ENCODE measurements around the gene KDR.

The KDR gene

DNA sequence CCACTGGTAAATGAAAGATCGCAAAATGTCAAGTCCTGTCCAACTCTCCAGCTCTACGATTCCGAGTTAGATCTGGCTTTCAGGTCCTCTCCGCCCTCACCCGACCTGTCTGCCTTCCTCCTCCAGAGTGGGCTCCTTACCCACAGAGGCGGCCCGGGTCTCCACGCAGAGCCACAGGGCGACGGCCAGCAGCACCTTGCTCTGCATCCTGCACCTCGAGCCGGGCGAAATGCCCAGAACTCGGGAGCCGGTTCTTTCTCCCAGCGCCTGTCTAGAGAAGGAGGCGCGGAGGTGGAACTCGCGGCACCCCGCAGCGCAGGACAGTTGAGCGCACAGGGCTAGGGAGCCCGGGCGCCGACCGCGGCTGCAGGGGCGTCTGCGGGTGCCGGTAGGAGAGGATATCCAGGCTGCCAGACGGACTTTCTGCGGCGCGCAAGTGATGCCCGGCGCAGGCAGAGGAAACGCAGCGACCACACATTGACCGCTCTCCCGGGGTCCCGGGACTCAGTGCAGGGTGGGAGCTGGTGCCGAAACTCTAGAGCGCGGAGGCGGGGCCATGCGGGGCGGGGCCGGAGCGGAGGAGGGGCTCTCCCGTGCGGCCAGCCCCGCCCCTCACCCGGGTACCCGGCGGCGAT lies at the start of gene KDR:
Gene KDR, minus strand, starts transcription at position 509 of the 635 bp plus-strand sequence. Its CDS starts 302 bp downstream, at position 207.
- DNase-seq (ENCODE audit: low spot score), result peak; percentile 21

DNA sequence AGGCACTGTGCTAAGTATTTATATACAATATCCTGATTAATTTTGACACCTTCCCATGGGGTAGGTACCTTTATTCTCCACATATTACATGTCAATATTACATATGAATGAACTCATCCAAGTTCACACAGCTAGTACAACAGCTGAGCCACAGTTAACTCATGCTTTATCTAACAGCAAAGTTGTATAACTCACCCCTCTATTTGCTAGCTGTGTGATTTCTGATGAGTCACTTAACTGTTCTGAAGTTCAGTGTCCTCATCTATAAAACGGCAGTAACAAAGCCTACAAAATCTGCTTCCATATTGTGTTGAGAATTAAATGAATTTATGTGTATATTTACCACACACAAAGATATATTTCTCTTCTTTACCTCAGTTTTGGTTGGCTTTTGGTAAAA lies 48.2 kb upstream of the KDR start:
- DNase-seq (ENCODE audit: low spot score), result no peak

DNA sequence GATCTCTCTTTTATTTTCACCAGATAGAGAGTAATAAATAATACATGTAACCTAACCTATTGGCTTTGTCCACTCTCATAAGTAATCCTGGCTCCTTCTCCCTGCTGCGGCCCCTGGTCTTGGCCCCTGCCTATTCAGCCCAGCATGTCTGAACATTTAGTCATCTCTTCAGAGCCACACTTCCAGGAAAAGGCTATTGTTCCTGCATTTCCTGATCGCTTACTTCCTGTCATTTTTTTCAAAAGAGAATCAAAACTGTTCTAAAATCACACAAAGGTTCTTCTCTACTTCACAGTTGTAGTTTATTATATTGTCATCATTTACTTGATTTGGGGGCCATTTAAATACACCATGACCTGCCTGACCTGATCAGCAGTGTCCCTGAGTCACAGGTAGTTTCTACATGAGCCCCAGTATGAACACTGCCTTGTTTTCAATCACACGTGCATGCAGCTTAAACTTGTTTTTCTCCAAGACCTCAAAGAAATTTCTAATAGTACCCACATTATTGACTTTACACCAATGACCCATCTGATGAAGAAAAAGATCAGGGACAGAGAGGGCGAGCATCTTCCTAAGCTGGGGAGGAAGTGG lies 47.4 kb upstream of the KDR start:
- no peak for DNase-seq (ENCODE audit: low spot score)

DNA sequence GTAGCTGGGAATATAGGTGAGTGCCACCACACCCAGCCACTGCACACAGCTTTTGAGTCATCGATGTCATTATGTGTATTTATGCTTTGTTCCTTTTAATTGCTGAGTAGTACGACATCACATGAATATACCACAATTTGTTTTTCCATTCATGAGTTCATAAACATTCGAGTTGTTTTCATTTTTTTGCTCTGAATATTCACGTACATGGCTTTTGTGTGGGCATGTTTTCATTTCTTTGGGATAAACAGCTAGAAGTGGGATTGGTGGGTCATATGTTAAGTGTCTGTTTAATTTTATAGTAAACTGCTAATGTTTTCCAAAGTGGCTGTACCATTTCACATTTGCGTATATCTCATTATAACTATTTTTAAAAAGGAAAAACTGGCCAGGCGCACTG lies 45.1 kb upstream of the KDR start:
- no peak for DNase-seq (ENCODE audit: low spot score)

DNA sequence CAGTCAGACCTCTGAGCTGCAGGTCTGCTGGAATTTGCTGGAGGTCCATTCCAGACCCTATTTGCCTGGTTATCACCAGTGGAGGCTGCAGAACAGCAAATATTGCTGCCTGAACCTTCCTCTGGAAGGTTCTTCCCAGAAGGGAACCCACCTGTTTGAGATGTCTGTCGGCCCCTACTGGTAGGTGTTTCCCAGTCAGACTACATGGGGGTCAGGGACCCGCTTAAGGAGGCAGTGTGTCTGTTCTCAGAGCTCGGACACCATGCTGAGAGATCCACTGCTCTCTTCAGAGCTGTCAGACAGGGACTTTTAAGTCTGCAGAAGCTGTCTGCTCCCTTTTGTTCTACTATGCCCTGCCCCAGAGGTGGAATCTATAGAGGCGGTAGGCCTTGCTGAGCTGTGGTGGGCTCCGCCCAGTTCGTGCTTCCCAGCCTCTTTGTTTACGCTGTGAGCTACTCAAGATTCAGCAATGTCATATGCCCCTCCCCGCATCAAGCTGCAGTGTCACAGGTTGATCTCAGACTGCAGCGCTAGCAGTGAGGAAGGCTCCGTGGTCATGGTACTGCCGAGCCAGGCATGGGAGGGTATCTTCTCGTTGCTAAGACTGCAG lies 44.1 kb upstream of the KDR start:
- DNase-seq (ENCODE audit: low spot score), result no peak

DNA sequence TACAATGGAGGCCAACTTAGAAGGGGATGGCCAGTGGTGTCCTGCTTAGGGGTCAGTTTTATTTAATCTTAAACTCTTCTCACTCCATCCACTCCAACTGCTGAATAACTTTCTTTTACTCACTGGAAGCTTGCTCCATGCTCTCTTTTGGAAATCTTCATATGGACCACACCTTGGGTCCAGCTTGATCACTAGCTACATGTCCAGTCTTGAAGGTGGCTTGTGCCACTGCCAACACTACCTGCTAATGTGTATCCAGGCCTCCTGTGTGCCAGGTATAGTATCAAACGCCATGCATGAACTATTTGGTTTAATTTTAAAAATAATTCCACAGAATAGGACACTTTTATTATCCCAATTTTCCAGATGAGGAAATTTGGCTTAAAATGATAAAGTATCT lies 37.0 kb upstream of the KDR start:
- no peak for DNase-seq (ENCODE audit: low spot score)

DNA sequence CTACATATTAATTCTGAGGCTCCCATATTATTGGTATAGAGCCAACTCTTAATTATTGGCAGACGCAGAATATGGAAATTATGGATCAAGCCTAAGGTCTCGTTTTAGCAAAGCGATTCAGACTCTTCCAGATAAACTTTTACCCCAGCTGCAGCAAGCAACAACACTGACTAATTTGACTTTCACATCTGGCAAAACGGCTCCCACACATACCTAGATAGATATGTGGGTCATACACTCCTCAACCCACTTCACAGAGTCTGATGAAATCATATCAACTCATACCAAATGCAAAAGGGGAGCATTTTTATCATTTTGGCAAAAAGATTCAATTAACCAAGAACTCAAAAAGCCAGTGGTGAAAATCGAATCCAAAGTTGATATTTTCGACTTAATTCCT lies 36.3 kb upstream of the KDR start:
- no peak for DNase-seq (ENCODE audit: low spot score)

DNA sequence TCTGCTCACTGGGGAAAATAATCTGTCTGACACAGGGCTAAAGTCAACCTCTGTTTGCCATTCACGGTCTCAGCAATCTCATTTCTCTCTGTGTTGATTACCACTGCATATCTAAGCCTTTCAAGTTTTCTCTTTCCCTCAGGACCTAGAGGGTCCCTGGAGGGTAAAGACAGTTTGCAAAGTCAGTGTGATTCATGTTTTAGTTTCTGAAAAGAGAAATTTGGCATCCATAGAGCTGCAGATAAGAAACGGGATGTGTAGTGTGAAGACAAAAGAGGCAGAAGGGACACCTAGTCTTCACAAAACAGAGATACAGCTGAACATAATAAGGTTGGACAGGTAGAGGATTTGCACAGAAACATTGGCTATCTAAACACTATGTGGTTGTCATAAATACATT lies 34.5 kb upstream of the KDR start:
- no peak for DNase-seq (ENCODE audit: low spot score)

DNA sequence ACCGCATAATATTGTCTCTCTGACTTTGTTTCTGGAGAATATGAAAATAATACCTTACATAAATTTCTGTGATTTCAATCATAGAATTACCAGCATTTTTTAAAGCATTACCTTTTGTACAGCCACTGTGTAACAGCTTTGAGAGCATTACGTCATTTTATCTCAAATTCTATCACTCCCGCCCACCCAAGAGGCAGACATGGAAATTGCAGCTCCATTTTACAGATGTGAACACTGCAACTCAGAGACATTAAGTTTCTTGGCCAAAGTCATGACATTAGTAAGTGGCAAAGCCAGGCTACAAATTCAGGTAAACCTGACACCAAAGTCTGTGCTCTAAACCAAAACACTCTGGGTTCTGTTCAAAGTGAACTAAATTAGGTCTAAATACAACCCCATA lies 33.6 kb upstream of the KDR start:
- no peak for DNase-seq (ENCODE audit: low spot score)

DNA sequence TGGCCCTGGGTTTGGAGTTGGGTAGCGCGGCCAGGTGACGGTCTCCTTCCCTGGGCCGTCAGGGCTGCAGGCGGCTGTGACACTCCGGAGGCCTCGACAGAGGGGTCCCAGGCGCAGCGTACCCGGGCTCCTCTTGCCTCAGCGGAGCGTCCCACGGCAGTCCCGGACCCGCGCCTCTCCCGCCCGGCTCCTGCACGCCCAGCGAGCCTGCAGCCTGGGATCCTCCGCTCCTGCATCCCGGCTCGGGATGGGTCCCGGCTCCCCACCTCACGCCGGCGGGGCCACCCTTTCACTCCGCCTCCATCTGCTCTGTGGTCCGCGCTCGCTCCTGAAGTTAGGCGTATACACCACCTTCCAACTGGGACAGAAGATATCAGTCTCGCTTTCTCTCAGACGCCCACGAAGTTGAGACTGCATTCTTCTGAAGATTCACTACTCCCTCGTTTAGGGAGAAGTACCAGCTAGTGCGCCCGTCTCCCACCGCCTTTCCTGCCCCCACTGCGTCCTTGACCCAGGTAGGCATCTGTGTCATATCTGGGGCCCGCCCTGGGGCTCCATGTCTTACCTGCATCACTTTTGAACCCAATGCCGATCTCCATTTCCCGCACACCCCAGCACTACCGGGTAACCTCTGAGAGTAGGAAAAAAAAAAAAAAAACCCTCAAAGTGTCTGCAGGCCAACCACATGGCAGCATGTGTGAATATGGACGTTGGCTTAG lies 32.3 kb upstream of the KDR start:
- no peak for DNase-seq (ENCODE audit: low spot score)

DNA sequence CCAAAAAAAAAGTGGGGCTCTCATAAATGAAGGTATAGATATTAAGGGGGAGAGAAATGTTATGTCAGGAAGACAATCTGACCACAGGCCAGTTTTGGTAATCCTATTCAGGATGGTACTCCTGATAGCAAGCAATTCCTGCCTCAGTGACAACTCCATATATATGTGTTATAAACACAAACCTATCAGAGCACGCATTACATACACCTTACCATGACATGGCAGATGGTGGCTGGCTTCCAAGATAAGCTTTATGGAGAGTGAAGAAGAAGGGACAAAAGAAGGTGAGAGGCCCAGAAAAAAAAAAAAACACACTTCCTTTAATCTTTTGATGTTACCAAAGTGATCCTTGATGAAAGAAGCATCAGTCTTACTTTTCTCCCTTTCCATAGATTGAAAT lies 29.5 kb upstream of the KDR start:
- no peak for DNase-seq (ENCODE audit: low spot score)

DNA sequence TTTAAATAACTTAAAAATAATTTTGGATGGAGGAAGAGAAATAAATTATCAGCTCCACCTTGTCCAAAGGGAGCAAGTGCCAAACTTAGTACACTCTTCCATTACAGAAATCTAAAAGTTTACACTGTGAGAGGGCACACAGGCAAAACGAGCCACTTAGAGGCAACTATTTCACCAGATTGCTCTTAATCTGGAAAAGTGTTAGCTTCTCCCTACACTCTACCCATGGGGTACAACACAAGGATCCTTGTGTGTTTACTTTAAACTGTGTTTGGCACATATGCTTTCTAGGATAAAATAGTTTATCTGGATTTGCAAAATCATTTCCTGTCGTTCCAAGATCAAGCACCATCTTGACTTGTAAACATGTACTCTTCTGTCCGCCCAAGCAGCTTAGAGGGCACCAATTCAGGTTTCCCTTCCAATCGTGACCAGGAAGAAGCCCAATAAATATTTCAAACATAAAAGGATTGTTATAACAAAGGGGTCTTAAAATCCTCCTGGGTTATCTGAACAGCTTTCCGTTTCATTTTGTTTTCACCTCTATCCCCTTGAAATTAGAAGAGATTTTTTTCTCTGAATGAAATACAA lies 29.0 kb upstream of the KDR start:
- no peak for DNase-seq (ENCODE audit: low spot score)

DNA sequence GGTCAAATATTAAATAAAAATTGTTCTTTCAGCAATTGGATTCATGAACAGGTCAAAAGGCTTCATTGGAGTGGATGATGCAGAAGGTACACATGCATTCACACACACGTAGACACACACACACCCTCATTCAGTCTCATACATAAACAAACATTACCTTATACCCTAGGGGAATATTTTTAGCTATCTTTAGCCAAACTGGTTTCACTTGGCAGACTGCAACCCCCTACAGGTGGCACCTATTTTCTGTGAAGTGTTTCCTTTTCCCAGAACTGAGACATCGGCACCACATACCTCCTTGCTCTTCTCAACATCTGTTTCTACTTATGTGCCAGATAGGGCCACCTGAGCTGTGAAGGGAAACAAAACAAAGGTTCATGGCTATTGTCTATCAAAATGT lies 18.5 kb upstream of the KDR start:
- no peak for DNase-seq (ENCODE audit: low spot score)

DNA sequence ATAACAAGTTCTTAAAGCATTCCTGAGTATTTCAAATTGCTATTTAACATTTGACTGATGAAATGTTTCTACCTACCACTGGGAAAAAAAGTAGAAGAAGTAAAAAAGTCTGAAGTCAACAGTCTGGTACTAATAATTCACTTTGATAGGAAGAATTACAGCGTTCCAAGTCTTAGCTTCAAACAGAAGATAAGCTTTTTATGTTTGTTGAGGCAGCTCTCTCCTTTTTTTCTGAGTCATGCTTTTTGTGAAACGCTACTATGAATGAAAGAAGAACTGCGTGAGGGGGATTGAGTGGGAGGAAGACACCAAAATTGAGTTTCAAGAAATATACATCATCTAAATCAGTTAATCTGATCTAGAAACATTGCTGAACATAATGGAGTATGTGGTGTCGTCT lies 13.0 kb upstream of the KDR start:
- DNase-seq (ENCODE audit: low spot score), result no peak

DNA sequence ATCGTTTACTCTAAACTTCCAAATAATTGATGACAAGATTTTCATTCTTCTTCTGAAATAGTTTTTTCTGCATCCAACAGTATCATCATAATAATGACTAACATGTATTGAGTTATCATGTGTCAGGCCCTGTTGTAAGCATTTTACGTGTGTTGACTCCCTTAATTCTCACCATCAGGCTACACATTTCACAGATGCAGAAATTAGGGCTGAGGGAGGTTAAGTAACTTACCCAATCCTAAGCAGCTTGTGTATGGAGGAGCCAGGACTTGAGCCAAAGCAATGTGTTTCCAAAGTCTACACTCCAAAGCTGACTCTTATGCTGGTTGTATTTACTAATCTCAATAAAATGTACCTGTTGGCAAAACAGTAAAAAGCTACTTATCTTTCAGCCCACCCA lies 11.2 kb upstream of the KDR start:
- no peak for DNase-seq (ENCODE audit: low spot score)

DNA sequence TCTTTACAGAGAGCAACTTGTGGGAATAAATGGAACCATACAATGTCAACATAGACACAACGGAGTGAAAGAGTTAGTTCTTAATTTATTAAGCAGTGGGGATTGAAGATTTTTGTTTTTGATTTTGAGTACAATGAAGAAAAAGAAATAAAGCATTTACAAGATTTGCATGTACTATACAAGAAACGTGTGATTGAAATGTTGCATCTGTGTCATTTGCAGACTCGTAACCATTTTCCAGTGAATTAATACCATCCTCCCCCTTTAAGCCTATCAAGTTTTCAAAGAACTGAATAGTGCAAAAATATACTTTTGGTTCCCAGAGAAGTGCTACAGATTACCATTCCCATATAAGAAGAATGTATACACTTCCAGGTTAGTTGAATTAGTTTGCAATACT lies 8.6 kb upstream of the KDR start:
- DNase-seq (ENCODE audit: low spot score), result no peak

DNA sequence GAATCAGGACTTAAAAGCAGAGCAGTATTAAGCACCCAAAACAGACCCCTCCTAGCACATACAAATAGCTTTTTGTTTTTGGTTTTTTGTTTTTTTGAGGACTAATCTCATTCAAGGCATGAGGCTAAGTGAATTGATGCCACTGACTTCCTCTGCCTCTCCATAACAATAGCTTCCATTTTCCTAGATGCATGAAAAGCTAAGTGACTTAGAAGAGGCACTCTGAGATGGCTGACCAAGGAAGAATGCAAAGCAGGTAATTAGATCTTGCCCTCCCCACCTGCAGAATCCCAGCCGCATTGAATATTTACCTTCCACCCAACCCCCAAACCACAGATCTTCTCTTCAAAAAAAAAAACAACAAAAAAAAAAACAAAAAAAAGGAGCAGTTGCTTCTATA lies 7.4 kb upstream of the KDR start:
- no peak for DNase-seq (ENCODE audit: low spot score)

DNA sequence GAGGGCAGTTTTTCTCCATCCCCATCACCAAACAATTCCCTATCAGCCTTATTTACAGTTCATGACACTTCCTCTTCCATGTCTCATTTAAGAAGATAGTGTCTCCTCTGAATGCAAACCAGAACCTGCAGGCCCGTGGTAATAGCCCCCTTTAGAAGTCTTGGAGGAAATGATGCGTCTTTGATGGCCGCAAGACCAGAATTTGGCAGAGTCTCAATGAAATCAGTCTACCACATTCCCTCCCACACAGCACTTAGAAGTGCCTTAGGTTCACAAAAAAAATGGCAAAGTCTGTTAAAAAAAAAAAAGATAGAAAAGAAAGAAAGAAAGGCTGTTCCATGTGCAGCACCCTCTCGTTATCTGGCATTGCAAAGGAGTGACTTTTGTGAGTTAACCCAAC lies 2.1 kb upstream of the KDR start:
- no peak for DNase-seq (ENCODE audit: low spot score)

DNA sequence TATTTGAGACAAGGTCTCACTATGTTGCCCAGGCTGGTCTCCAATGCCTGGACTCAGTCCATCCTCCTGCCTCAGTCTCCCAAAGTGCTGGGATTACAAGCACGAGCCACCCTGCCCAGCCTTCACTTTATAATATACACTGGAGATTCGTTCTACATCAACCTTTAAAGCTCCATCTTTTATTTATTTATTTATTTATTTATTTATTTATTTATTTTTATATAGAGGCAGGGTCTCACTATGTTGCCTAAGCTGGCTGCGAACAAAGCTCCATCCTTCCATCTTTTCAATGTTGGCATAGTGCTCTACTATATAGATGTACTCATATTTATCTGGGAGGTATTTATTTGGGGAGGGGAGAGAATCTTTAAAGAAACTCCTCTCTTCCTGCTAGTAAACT lies 1.7 kb upstream of the KDR start:
- no peak for DNase-seq (ENCODE audit: low spot score)

DNA sequence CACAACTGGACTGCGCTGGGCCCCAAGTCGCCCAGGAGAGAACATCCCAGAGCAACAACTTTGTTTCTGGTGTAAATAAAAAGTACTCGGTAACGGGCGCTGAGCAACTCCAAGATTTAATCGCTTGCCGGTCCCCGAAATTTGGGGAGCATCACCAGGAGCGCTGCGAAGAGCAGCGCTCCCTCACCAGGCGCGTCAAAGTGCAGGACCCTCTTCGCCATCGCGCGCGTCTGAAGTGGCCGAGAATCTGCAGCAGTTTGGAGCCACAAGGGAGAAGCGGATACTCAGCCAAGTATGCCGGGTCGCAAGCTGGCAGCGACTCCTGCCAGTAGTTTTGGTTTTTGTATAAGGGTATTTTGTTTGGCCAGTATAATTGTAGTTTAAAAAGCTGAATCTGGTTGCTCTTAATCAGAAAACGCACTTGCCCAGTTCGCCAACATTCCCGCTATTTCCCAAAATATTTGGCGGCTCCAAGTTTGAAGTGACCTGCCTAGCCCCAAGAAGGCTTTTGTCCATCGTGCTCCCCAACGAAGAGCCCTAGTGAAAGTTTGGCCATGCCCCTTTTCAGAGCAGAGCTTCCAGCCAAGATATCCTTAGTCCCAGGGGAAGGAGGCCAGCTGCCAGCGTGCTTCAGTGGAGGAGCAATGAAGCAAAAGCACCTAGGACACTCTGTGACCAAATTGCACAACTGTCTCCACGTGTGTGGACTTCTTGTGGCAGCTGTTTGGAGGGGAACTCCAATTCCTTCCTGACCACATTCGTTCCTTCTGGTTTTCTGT lies 557 bp upstream of the KDR start:
- no peak for DNase-seq (ENCODE audit: low spot score)

DNA sequence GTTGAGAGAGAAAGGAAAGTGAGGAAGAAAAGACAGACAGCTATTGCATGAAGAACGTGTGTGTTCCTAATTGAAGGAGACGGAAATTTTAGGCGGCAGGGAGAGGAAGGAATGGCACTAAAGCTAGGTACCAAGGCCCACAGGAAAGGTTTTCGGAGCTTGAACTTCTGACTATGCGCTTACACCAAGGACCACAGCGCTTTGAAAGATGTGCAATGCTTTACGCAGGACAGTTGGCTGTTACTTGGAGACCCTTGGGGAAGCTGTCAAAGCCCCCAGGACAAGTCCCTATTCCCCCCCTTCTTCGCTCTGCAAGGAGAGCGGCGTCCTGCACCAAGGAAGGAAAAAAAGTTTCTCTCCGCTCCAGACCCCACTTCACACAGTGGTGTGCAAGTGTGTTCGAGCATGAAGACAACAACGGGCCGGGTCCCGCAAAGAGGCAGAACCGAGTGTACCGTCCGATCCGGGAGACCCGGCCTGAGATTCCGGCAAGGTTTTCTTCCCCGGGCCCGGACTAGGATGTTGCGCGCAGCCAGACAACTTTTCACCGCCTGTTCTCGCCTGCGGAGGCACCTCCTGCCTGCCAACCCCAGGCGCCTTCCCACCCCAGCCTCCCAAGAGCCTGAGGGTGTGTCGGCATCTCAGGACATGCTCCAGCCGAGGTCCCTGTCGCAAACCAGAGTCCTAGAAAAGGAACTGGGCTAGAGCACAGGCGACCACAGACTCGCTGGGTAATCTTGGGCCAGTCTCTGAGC lies 896 bp downstream of the KDR start:
- no peak for DNase-seq (ENCODE audit: low spot score)

Measured in putamen (tissue), 1 donor.